ENCODE measurements around the gene AGAP1. TPM values are rescaled to one million over a fixed set of nuclear protein-coding genes. Genes with fewer than 3 reads are reported as not detected.

The AGAP1 gene
- total RNA-seq, 4 donors from 2014 or later, result 13.7 to 18.5 (median 17.1) TPM

DNA sequence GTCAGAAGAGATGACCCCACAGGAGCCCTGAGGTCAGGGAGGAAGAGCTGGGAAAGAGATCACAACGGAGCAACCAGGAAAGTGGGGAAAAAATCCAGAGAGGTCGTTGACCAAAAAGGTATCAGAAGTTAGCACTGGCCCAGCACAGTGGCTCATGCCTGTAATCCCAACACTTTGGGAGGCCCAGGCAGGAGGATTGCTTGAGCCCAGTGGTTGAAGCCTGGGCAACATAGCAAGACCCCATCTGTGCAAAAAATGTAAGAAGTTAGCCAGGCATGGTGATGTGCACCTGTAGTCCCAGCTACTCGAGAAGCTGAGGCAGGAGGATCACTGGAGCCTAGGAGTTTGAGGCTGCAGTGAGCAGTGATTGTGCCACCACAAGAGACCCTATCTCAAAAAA lies 552.9 kb downstream of the AGAP1 start:
- no peak overlapping the region for H3K4me3 ChIP-seq (ENCODE audit: low read depth, poor library complexity, severe bottlenecking)
- 90 to 96% methylated on average over 3 of the region's 3 CpGs for WGBS, 2 donors
- no peak for TF ChIP-seq POLR2A (IDR thresholded peaks at IDR 0.05)
- TF ChIP-seq, protein P1, sequence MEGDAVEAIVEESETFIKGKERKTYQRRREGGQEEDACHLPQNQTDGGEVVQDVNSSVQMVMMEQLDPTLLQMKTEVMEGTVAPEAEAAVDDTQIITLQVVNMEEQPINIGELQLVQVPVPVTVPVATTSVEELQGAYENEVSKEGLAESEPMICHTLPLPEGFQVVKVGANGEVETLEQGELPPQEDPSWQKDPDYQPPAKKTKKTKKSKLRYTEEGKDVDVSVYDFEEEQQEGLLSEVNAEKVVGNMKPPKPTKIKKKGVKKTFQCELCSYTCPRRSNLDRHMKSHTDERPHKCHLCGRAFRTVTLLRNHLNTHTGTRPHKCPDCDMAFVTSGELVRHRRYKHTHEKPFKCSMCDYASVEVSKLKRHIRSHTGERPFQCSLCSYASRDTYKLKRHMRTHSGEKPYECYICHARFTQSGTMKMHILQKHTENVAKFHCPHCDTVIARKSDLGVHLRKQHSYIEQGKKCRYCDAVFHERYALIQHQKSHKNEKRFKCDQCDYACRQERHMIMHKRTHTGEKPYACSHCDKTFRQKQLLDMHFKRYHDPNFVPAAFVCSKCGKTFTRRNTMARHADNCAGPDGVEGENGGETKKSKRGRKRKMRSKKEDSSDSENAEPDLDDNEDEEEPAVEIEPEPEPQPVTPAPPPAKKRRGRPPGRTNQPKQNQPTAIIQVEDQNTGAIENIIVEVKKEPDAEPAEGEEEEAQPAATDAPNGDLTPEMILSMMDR (IDR thresholded peaks at IDR 0.05), result no peak
- no peak for DNase-seq (ENCODE audit: low spot score in 2 of 2)
- intact Hi-C loops (cut with DNase I; ENCODE audit: low total_unique reads), result no loop called here

- no peak for DNase-seq (ENCODE audit: low spot score in 2 of 2)
- H3K4me3 ChIP-seq (ENCODE audit: low read depth, poor library complexity, severe bottlenecking), result no peak overlapping the region
- no peak for TF ChIP-seq POLR2A (IDR thresholded peaks at IDR 0.05)
- TF ChIP-seq, protein P1 (IDR thresholded peaks at IDR 0.05), result no peak
- intact Hi-C loops (cut with DNase I; ENCODE audit: low total_unique reads), result no loop called here
- WGBS, 2 donors, result 93 to 95% methylated on average over 10 of the region's 10 CpGs
Measured at GRCh38 chr2:236047176-236047575, 553.3 kb downstream of the AGAP1 start.

- 94 to 97% methylated on average over 10 of the region's 10 CpGs for WGBS, 2 donors
- H3K4me3 ChIP-seq (ENCODE audit: low read depth, poor library complexity, severe bottlenecking), result no peak overlapping the region
- intact Hi-C loops (cut with DNase I; ENCODE audit: low total_unique reads), result no loop called here
- DNase-seq (ENCODE audit: low spot score in 2 of 2), result no peak
- no peak for TF ChIP-seq POLR2A (IDR thresholded peaks at IDR 0.05)
- TF ChIP-seq, protein P1 (IDR thresholded peaks at IDR 0.05), result no peak
Measured at GRCh38 chr2:236047886-236048540, 554.2 kb downstream of the AGAP1 start.

GRCh38 chr2:236049981-236050380 lies 556.1 kb downstream of the AGAP1 start:
- WGBS, 2 donors, result 86 to 89% methylated on average over 8 of the region's 8 CpGs

DNA sequence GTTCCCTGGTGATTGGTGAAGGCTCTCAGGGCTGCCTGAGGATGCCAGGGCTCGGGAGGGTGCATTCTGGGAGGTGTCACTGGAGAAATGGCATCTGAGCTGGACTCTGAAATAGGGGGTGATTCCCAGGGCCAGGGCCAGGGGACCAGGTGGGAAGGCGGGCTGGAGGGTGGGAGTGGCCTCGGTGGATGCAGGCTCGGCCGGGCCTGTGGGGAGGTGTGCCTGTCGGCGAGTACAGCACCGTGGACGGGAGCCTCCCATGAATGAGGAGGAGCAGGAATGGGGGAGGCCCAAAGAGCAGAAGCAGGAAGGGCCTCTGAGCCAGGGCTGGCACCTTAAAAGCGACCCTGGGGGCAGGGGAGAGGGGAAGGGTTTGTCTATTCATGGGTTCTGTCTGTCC lies 557.5 kb downstream of the AGAP1 start:
- intact Hi-C loops (cut with DNase I; ENCODE audit: low total_unique reads), result no loop called here
- WGBS, 2 donors, result 71 to 87% methylated on average over 10 of the region's 10 CpGs
- TF ChIP-seq POLR2A (IDR thresholded peaks at IDR 0.05), result no peak
- TF ChIP-seq, protein P1 (IDR thresholded peaks at IDR 0.05), result no peak
- H3K4me3 ChIP-seq (ENCODE audit: low read depth, poor library complexity, severe bottlenecking), result no peak overlapping the region
- no peak for DNase-seq (ENCODE audit: low spot score in 2 of 2)

More at GRCh38 chr2:236049981-236050380, 556.1 kb downstream of the AGAP1 start:
- TF ChIP-seq POLR2A (IDR thresholded peaks at IDR 0.05), result no peak
- TF ChIP-seq, protein P1 (IDR thresholded peaks at IDR 0.05), result no peak
- intact Hi-C loops (cut with DNase I; ENCODE audit: low total_unique reads), result no loop called here
- DNase-seq (ENCODE audit: low spot score in 2 of 2), result no peak
- no peak overlapping the region for H3K4me3 ChIP-seq (ENCODE audit: low read depth, poor library complexity, severe bottlenecking)

DNA sequence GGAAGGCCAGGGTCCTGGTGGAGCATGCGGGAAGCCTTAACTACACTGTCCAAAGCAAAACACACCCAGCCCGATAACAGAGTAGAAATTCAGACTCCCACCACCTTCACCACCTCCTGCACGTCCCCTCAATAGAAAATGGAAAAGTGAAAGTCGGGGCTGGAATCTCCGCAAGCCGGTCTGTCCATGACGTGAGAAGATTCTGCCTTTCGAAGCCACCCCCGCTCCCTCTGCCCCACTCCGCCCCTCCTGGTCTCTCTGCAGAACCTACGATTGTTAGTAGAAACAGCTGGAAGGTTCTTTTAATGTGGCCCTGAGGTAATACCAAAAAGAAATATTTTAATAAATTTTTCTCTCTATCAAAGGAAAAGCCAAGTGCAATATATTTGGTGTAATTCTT lies 558.0 kb downstream of the AGAP1 start:
- no peak for TF ChIP-seq POLR2A (IDR thresholded peaks at IDR 0.05)
- TF ChIP-seq, protein P1 (IDR thresholded peaks at IDR 0.05), result no peak
- DNase-seq (ENCODE audit: low spot score in 2 of 2), result no peak
- H3K4me3 ChIP-seq (ENCODE audit: low read depth, poor library complexity, severe bottlenecking), result no peak overlapping the region
- WGBS, 2 donors, result 87 to 92% methylated on average over 11 of the region's 11 CpGs
- intact Hi-C loops (cut with DNase I; ENCODE audit: low total_unique reads), result no loop called here
